Skeletal muscle tissue (tissue), 4 donors: ENCODE data around the gene ADGRV1. TPM values are rescaled to one million over a fixed set of nuclear protein-coding genes. Genes with fewer than 3 reads are reported as not detected.

ENCODE experiments used
- H3K27ac ChIP-seq: one replicate; pipeline ENCODE4 v1.7.0; 2013; ENCODE audit warnings: mild to moderate bottlenecking, low read depth, low read length, inconsistent platforms
- H3K27me3 ChIP-seq, 3 donors: one replicate each; pipeline ENCODE4 v1.7.0; 2013; ENCODE audit warnings: low read length in 3 of 3; ENCODE audit not compliant: control insufficient read depth in 3 of 3, insufficient read depth in 3 of 3
- H3K36me3 ChIP-seq, 3 donors: one replicate each; pipeline ENCODE4 v1.7.0; 2013; ENCODE audit warnings: low read length in 3 of 3; ENCODE audit not compliant: control insufficient read depth in 3 of 3, insufficient read depth in 3 of 3
- H3K4me1 ChIP-seq, 3 donors: one replicate each; pipeline ENCODE4 v1.7.0; 2013; ENCODE audit warnings: low read length in 3 of 3, mild to moderate bottlenecking in 3 of 3; ENCODE audit not compliant: control insufficient read depth in 3 of 3, insufficient read depth in 3 of 3
- H3K4me3 ChIP-seq, 3 donors: one replicate each; pipeline ENCODE4 v1.7.0; 2013; ENCODE audit warnings: low read length in 3 of 3
- H3K9ac ChIP-seq, 3 donors: one replicate each; pipeline ENCODE4 v1.7.0; 2013; ENCODE audit warnings: low read length in 3 of 3, mild to moderate bottlenecking in 3 of 3, moderate library complexity in 2 of 3, low read depth in 1 of 3
- H3K9me3 ChIP-seq, 3 donors: one replicate each; pipeline ENCODE4 v1.7.0; 2013; ENCODE audit warnings: low read length in 3 of 3; ENCODE audit not compliant: control insufficient read depth in 3 of 3
- total RNA-seq: library from RNA; depleted of rRNA; stranded (reverse); fragments of >200 nt; gene quantifications from one replicate; pipeline ENCODE4 v1.2.3, GENCODE V29; 2014
- donor health status: Osteomylitis.

Gene ADGRV1
- total RNA-seq, 1 donor from 2014 or later = 2.6 TPM

DNA sequence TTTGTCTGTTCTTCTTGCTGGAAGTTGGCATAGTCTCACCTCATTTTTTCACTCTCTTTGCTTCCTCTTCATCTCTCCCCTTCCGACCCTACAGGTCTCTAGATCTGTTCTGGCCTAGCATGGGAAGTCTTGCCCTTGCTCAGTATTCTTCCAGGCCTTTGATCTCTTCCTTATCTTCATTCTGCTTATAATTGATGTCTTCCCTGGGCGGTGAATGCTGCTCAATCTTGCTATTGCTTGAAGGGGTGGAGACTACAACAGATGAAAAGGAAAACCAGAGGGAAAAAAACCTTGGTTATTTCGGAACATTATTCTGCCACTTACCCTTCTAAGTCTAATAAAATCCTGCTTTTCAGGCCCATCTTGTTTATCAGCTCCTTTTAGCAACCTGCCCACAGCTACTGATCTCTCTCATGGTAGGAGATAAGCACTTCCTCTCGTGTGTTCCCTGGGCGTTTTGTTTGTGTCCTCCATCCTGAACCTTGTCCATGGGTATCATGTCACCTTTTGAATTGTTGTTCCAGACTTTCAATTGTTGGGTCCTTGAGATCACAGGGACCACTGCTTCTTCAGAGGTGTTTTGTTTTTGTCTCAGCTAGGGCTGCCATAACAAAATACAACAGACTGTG lies 375.6 kb downstream of the ADGRV1 start:
- no peak overlapping the region for H3K9ac ChIP-seq
- no peak overlapping the region for H3K27ac ChIP-seq
- H3K36me3 ChIP-seq = no peaks in the 10 kb centered on the region
- no peaks in the 10 kb centered on the region for H3K9me3 ChIP-seq
- no peak overlapping the region for H3K4me3 ChIP-seq
- no peaks in the 10 kb centered on the region for H3K27me3 ChIP-seq
- H3K4me1 ChIP-seq = no peaks in the 10 kb centered on the region

DNA sequence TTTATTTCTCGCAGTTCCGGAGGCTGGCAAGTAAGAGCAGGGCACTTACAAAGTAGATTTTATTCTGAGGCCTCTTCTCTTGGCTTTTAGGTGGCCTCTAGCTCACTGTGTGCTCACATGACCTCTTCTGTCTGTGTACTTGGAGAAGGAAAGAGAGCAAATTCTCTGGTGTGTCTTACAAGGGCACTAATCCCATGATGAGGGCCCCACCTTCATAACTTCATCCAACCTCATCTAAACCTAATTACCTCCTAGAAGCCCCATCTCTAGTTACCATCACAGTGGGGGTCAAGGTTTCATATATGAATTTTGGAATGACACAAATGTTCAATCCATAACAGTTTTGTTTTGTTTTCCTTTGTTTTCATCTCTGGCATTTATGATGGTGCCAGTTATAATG lies 376.1 kb downstream of the ADGRV1 start:
- Histone ChIP-seq H3K9me3 (no peaks in the 10 kb centered on the region), H3K27me3 (no peaks in the 10 kb centered on the region), H3K4me3 (no peak overlapping the region), H3K27ac (no peak overlapping the region), H3K36me3 (no peaks in the 10 kb centered on the region), H3K9ac (no peak overlapping the region), H3K4me1 (no peaks in the 10 kb centered on the region)

DNA sequence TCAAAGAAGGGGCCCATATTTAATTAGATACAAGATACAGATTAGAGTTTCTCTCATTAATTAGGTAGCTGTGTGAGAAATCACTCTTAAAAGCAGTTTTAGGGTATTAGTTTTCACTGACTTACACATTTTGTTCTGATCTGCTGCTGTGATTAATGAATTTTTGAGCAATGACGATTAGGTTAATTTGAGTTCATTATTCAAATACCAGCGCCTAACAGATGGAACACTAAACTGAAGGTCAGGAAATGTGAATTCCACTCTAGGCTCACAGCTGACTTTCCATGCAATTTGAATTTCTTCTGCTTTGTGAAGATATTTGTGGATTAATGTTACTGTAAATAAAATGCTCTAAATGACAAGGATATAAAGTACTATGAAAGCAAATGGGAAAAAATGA lies 380.6 kb downstream of the ADGRV1 start:
- Histone ChIP-seq H3K4me3 (no peak overlapping the region), H3K36me3 (no peaks in the 10 kb centered on the region), H3K4me1 (peaks cover 0 to 3% (median 0%) of the 10 kb centered on the region in 3 donors), H3K9ac (no peak overlapping the region), H3K27ac (no peak overlapping the region), H3K27me3 (no peaks in the 10 kb centered on the region), H3K9me3 (no peaks in the 10 kb centered on the region)

DNA sequence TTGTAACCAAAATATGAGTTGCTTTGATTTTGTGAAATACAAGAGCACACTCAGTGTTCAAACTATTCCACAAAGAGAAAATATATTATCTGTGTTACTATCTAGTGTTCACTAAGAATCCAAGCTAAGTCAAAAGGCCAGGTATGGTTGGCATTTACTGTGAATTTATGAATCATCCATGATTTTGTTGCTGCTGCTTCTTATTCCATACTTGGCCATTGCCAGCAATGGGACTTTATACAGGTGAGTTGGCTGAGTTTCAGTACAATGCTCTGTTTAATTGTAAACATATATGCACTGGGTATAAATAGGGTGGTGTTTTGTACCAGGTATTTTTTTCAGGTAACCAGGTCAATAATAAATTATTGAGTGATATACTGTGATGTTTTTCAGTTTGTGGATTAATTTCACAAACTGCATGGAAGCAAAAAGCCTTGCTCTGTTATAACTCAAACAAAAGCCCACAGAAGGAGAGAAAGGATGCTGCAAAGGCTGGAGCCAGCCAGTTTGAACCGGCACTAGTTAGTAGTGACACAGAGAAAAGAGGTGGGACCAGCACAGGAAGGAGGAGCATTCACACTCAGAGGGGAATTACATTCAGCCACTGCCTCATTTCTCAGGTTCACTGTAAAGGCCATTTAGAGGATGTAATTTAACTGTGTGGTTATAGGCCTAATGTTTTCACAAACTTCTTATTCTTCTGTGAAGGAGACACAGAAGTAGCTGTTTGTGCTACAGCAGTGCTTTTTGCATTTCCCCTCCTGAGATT lies 381.8 kb downstream of the ADGRV1 start:
- H3K9me3 ChIP-seq = no peaks in the 10 kb centered on the region
- H3K27ac ChIP-seq = no peak overlapping the region
- H3K4me1 ChIP-seq = peaks cover 0 to 3% (median 0%) of the 10 kb centered on the region in 3 donors
- H3K36me3 ChIP-seq = no peaks in the 10 kb centered on the region
- H3K4me3 ChIP-seq = no peak overlapping the region
- H3K27me3 ChIP-seq = no peaks in the 10 kb centered on the region
- no peak overlapping the region for H3K9ac ChIP-seq

DNA sequence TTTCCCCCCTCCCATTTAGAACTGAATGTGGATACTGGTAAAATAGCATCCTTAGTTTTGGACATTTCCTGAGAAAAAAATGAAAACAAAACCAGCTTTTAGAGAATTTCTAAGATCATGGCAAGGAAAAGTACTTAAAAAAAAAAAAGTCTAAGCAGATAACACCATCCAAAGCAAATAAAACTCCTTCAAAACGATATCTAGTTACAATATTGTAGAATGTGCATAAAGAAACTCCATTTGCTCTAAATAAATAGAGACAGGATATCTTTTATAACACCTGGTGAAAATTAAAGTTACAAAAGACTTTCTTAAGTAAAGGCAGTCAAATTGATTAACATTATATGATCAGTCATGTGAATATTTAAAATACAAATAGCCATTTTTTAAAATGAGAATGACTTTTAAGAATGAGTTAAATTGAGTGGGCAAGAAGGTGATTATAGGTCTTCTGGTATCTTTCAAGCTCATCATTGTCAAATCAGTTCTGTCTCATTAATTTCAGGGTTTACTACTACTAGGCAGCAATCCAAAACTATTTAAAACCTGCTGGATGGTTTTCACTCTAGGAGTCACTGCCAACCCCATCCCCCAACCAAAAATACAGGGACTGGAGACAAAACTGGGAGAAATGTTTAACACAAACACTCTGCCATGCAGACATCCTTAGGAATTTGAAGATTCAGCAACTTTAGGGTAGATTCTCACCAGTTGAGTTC lies 382.6 kb downstream of the ADGRV1 start:
- no peak overlapping the region for H3K9ac ChIP-seq
- H3K4me1 ChIP-seq = peaks cover 0 to 3% (median 0%) of the 10 kb centered on the region in 3 donors
- H3K36me3 ChIP-seq = no peaks in the 10 kb centered on the region
- H3K27me3 ChIP-seq = no peaks in the 10 kb centered on the region
- H3K4me3 ChIP-seq = no peak overlapping the region
- H3K27ac ChIP-seq = no peak overlapping the region
- no peaks in the 10 kb centered on the region for H3K9me3 ChIP-seq

DNA sequence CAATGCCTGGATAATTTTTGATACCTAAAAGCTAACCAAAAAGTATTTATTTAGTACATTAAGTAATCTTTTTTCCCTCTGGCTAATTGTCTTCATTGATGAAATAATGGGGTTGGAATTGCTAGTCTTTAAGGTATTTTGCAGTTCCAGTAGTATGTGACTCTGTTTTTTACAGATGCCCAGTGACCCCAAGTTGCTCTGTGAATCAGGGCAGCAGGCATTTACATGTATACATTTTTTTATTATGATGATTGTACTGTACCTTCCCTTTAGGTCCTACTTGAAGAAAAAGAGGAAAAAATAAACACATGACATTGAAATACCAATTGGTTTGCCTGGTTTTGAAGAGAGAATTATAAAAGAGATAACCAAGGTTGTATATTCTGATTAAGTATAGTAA lies 385.5 kb downstream of the ADGRV1 start:
- H3K27ac ChIP-seq = no peak overlapping the region
- no peak overlapping the region for H3K9ac ChIP-seq
- no peaks in the 10 kb centered on the region for H3K9me3 ChIP-seq
- H3K36me3 ChIP-seq = no peaks in the 10 kb centered on the region
- H3K27me3 ChIP-seq = no peaks in the 10 kb centered on the region
- H3K4me3 ChIP-seq = no peak overlapping the region
- peaks cover 0 to 3% (median 0%) of the 10 kb centered on the region in 3 donors for H3K4me1 ChIP-seq

GRCh38 chr5:90947667-90948066 lies 389.1 kb downstream of the ADGRV1 start:
- Histone ChIP-seq H3K27ac (no peak overlapping the region), H3K9ac (no peak overlapping the region), H3K4me1 (no peaks in the 10 kb centered on the region), H3K36me3 (no peaks in the 10 kb centered on the region), H3K27me3 (no peaks in the 10 kb centered on the region), H3K9me3 (no peaks in the 10 kb centered on the region), H3K4me3 (no peak overlapping the region)

GRCh38 chr5:90948969-90949368 lies 390.4 kb downstream of the ADGRV1 start:
- H3K27me3 ChIP-seq = no peaks in the 10 kb centered on the region
- H3K4me1 ChIP-seq = no peaks in the 10 kb centered on the region
- no peaks in the 10 kb centered on the region for H3K36me3 ChIP-seq
- no peaks in the 10 kb centered on the region for H3K9me3 ChIP-seq
- H3K27ac ChIP-seq = no peak overlapping the region
- no peak overlapping the region for H3K4me3 ChIP-seq
- H3K9ac ChIP-seq = no peak overlapping the region

GRCh38 chr5:90949469-90950358 lies 391.1 kb downstream of the ADGRV1 start:
- Histone ChIP-seq H3K27me3 (no peaks in the 10 kb centered on the region), H3K36me3 (no peaks in the 10 kb centered on the region), H3K9ac (no peak overlapping the region), H3K4me1 (no peaks in the 10 kb centered on the region), H3K27ac (no peak overlapping the region), H3K9me3 (no peaks in the 10 kb centered on the region), H3K4me3 (no peak overlapping the region)
